ENCODE measurements around the gene RNF133.
"Not testable (repeated sequence)": the region's sequence is repeated elsewhere in the genome, so short reads cannot be mapped to it uniquely, and the experiment has no call there.

RNF133 gene

DNA sequence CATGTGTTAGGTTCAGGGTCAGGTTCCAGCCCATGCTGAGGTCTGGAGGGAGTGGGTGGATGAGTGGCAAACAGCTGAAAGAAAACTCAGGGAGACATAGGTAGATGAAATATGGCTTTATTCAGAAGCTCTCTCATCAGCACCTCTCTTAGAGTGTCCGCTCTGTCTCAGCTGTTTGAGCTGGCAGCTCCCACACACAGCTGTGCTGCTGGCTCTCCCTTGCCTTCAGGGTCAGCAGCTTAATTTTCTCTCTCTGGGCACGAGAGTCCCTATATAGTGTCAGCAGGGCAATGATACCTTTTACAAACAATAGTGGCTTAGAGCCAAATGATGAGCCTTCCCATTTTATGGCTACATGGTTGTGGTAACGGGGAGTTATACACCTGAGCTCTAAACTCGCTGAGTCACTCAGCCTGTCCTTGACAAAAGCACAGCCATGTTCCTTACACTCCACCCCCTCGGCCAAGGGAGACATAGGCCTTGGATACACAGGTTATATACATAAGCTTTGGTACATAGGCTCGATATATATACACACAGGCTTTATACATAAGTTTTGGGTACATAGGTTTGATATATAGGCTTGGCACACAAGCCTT lies 10.4 kb downstream of the RNF133 start:
- no peak for FAIRE-seq

DNA sequence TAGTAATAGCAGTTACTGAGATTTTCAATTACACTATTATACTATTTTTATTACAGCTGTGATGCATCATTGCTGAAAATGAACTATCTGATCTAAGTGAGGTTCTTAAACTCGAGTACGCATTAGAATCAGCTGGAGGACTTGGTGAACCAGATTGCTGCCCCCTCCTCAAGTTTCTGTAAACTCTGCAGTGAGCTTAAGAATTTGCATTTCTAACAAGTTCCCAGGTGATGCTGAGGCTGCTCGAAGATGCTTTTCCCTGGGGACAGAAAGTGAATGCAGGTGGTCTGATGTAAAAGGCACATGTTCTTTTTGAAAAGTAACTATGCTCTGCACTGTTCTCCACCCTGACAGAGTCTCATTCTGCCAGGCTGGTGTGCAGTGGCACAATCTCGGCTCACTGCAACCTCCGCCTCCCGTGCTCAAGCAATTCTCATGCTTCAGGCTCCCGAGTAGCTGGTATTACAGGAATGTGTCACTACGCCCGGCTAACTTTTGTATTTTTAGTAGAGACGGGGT lies 12.5 kb downstream of the RNF133 start:
- no peak for FAIRE-seq

DNA sequence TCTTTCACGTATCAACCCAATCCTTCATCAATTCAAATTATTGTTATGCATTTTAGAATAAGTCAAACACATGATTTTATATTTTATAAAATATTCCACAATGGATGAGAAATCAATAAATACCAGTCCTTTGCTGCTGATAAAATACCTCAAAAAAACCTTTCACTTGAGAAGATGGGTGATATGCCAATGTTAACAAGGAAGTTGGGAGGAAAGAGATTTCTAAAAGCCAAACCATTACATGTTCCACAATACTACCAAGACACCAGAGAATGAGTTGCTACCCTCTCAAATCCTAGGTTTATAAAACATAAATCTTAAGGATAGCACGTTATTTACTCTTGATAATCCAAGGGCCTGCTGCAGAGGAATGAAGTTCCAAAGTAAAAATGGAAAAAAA lies 14.4 kb downstream of the RNF133 start:
- no peak for FAIRE-seq

DNA sequence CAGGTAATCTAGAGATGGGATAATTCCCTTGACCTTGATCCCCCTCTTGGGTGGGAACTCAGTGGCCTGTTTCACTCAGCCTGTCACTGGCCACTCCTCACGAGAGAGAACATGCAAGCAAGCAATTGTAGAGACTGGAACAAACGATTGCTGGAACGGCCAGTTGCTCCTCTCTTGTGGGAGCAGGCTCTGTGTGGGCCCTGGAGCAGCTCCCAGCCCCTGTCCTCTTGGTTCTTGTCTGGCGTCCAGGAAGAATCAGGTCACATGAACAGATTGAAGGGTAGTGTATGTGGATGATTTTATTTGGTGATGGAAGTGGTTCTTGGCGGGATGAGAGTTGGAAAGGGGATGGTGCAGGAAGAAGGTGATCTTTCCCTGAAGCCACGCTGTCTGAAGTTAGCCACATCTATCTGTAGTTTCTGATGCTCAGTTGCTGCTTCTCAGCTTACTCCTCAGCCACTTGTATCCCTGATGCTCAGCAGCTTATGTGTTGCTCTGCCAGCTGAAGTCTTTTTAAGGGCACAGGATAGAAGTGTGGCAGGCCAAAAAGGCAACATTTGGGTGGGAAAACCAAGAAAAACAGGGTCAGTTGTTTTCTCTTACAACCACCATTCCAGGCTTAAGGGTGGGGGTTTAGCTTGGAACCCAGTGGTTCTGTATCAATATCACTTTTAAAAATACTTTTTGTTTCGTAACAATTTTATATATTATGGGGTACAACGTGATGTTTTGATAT lies 15.9 kb downstream of the RNF133 start:
- no peak for FAIRE-seq

DNA sequence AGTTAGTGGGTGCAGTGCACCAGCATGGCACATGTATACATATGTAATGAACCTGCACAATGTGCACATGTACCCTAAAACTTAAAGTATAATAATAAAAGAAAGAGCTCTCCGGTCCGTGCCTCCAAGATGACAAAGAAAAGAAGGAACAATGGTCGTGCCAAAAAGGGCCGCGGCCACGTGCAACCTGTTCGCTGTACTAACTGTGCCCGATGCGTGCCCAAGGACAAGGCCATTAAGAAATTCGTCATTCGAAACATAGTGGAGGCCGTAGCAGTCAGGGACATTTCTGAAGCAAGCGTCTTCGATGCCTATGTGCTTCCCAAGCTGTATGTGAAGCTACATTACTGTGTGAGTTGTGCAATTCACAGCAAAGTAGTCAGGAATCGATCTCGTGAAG lies 17.7 kb downstream of the RNF133 start:
- FAIRE-seq = not testable (repeated sequence)

DNA sequence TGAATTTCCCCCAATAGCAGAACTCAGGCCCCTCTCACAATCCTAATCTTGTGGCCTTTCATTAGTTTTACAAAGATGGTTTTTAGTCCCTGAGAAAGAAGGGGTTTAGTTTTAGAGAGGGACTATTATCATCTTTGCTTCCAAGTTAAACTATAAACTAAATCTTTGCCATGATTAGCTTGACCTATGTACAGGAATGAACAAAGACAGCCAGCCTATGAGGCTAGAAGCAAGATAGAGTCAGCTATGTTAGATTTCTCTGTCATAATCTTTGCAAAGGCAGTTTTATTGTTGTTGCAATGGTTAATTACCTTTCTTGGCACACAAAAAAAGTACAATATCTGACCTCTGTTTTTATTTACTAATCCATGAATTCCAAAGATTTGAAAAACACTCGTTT lies 19.1 kb downstream of the RNF133 start:
- no peak for FAIRE-seq

DNA sequence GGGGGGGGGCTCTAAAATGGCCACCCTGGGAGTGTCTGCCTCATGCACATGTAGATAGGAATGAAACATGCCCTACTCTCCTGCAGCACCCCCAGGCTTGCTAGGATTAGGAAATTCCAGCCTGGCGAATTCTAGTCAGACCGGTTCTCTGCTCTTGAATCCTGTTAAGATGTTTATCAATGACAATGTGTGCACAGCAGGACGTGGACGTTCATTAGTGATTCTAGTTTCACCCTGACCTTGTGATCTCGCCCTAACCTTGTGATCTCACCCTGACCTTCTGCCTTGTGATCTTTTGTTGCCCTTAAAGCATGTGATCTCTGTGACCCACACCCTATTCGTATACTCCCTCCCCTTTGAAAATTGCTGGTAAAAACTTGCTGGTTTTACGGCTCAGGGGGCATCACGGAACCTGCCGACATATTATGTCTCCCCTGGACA lies 19.6 kb downstream of the RNF133 start:
- not testable (repeated sequence) for FAIRE-seq

DNA sequence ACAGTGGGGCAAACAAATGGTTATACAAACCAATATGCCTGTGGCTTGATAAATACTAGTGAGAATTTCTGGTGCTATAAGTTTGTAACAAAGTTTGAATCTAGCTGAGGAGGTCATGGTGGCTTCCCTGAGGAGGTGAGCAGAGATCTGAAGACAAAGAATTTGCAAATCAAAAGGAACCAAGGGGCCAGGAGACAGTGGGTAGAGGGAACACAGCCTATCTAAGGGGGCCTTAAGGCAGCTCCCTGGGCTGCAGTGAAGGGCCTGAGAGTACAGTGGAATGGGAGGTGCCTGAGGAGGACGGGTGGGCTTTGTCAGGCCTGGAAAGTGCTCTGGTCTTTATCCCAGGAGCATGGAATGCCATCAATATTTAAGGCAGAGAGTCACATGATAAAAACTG lies 21.8 kb downstream of the RNF133 start:
- FAIRE-seq = no peak

DNA sequence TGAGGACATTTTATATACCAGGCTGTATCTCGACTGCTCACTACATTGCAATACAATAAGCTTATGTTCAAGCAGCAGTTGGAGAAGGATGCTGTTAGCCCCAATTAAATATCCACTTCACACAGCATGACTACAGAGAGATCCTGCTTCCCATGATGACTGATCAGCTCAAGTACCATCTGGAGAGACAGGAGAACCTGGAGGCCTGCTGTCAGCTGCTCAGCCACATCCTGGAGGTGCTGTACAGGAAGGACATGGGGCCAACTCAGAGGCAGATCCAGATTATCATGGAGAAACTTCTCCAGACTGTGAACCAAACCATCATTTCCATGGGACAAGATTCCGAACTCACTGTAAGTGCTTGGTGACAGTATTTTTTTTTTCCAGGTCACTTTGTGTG lies 22.5 kb downstream of the RNF133 start:
- FAIRE-seq = no peak

DNA sequence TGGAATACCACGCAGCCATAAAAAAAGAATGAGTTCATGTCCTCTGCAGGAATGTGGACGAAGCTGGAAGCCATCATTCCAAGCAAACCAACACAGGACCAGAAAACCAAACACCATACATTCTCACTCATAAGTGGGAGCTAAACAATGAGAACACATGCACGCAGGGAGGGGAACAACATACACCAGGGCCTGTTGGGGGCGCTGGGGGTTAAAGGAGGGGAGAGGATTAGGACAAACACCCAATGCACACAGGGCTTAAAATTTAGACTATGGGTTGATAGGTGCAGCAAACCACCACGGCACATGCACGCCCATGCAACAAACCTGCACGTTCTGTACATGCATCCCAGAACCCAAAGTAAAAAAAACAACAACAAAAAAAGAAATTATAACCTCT lies 23.3 kb downstream of the RNF133 start:
- FAIRE-seq = no peak

DNA sequence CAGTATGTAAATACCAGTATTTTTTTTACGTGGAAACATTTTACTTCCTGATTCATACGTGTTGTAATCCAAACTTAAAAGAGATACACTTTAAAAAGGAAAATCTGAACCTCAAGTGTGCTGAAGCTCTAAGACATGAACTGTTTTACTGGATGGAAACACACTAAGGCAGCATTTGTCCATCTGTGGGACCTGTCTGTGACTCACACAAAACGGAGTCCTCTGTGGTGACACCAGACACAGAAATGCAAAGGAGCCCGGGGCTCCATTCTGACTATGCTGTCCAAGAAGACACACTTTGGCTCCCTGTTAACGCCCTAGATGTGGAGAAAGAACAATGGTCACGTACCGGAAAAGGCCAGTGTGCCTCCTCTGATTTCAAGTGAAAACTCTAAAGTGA lies 23.9 kb downstream of the RNF133 start:
- no peak for FAIRE-seq

DNA sequence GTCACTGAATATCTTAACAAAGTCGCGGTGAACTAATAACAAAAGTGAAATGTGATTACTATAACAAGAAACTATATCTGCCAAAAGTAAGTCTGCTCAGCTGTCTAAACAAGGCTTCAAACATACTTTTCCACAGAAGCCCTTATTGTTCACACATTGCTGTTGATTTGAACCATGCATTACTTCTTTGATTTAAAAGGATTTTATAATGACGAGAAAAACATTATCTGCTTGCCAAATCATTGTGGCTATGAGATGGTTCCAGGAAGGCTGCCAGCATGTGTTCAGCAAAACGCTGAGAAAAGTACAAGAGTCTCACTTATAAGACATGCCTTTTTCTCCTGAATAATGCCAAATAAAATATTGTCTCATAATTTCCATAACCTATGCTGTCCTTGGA lies 24.4 kb downstream of the RNF133 start:
- FAIRE-seq = no peak

DNA sequence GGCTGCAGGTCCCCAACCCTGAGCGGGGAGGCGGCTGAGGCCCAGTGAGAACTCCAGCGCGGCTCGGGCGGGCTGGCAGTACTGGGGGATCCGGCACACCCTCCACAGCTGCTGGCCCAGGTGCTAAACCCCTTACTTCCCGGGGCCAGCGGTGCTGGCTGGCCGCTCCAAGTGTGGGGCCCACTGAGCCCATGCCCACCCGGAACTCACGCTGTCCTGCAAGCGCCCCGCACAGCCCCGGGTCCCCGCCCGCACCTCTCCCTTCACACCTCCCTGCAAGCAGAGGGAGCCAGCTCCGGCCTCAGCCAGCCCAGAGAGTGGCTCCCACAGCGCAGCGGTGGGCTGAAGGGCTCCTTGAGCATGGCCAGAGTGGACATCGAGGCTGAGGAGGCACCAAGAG lies 25.0 kb downstream of the RNF133 start:
- FAIRE-seq = no peak

DNA sequence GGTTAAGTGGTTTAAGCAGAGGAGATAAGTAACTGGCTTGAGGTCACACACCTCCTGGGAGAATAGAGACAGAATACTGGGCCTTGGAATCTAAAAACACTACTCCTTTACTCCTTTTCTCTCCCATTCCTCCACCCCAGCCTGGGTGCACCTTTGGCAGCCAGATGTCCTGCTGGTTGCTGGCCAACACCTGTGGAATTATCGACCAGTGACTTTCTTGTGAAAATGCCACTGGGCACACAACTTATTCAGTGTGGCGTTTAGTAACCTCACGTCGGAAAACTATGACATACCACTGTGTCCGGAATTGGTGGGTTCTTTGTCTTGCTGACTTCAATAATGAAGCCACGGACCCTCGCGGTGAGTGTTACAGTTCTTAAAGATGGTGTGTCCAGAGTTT lies 26.4 kb downstream of the RNF133 start:
- FAIRE-seq = no peak

DNA sequence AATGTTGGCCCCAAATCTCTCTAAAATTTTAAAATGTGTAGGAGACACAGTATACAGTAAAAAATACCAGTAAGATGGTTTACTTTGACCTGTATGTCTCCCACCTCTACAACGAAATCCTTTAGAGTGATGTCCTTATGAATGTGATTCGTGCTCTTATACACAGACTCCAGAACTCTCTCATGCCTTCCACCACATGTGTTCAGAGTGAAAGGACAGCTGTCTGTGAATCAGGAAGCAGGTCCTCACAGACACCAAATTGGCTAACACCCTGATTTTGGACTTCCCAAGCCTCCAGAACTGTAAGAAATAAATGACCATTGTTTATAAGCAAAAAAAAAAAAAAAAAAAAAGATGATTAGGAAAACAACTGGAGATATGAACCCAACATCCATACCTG lies 35.2 kb downstream of the RNF133 start:
- FAIRE-seq = no peak

DNA sequence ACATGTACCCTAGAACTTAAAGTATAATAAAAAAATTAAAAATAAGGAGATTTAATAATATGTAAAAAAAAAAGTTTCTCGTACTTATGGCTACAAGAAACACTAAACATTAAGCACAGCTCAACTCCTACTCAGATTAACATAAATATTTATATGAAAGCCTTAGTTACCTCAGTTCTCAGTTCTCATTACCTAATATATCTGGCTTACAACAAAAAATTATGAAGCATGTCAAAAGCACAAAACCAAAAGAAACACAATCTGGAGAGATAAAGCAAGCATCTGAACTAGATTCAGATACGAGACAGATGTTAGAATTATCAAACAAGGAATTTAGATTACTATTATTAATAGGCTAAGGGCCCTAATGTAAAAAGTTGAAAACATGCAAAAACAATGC lies 40.1 kb downstream of the RNF133 start:
- FAIRE-seq = no peak

DNA sequence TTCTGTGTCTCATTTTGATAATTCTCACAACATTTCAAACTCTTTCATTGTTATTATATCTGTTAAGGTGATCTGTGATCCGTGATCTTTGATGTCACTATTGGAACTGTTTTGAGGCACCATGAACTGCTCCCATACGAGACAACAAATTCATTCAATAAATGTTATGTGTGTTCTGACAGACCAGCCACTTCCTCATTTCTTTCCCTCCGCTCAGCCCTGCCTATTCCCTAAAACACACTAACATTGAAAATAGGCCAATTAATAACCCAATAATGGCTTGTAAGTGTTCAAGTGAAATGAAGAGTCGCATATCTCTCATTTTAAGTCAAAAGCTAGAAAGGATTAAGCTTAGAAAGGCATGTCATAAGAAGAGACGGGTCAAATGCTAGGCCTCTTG lies 45.2 kb downstream of the RNF133 start:
- no peak for FAIRE-seq

DNA sequence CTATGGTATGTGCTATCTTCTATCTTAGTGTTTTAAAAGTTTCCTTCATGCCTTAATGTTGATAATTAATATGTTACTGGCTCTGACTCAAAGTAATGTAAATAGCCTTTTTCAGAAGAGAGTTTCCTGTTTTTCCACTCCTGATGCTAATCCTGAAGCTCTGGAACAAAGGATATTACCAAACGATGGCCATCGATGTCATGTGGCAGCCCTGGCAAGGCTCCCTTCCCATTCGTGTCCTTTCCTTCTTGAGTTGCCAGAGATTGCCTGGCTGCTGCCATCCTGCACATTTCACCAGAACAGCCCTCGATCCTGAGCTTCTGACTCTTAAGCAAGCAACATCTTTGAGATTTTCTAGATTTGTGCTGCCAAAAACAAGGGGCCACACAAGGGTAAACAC lies 46.0 kb downstream of the RNF133 start:
- FAIRE-seq = no peak

DNA sequence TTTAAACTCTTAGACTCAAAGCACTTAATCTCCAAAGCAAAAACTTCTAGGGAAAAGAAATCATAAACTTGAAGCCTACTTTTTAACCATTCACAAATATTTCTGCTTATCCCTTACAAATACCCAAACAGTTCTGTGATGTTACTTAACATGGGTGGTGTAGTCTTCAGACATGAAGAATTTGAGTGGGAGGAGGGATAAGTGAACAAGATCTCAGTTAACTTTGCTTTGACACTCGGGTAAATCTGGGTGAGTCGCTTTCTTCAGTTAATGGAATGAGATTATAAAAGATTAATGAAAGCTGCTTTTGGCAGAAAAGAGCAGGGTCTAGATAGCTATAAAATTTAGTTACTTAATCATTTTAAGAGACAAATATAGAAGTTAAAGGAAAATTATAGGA lies 47.5 kb downstream of the RNF133 start:
- FAIRE-seq = no peak
